IMR-90 (cell line): ENCODE results near the gene CCDC148. TPM values are rescaled to one million over a fixed set of nuclear protein-coding genes. Genes with fewer than 3 reads are reported as not detected.

Source experiments
- ATAC-seq: fragments of 200-7000 bp; cut with Tn5 transposase; 2 replicates; pipeline ENCODE4 v1.9.1; 2020; ENCODE audit warnings: low read depth, mild to moderate bottlenecking, moderate library complexity
- BruUV-seq: library from RNA; stranded (reverse); fragments of 400-500 nt; replicated peaks from 2 replicates; lab custom pipeline; 2021; lab: Mats Ljungman, UMichigan
- CTCF ChIA-PET: fragments of 300-600 bp; formaldehyde crosslinking; extraction: SDS; loops from one replicate; lab custom pipeline; 2021; ENCODE audit warnings: antibody characterized with exemption; lab: Yijun Ruan, JAX
- POLR2A ChIA-PET: fragments of 300-600 bp; sonication (Branson Sonifier 250); formaldehyde crosslinking; loops from one replicate; lab custom pipeline; 2022; ENCODE audit warnings: antibody characterized with exemption; ENCODE audit not compliant: unreplicated experiment; lab: Charles Lee
- DNase-seq: peaks from one replicate; pipeline ENCODE4 v3.0.0; 2013
- H2AFZ ChIP-seq: replicated peaks from 2 replicates; pipeline ENCODE3; 2013; ENCODE audit warnings: low read length, mild to moderate bottlenecking; ENCODE audit not compliant: poor library complexity
- H2AK5ac ChIP-seq: 2 replicates; pipeline ENCODE4 v1.6.1; 2013; ENCODE audit warnings: low read depth, low read length, inconsistent platforms
- H2AK9ac ChIP-seq: replicated peaks from 2 replicates; pipeline ENCODE3; 2013; ENCODE audit warnings: mild to moderate bottlenecking, low read depth, low read length, moderate library complexity; ENCODE audit not compliant: poor library complexity
- H2BK120ac ChIP-seq: 2 replicates; pipeline ENCODE4 v1.6.1; 2013; ENCODE audit warnings: low read depth, low read length, inconsistent platforms
- H2BK15ac ChIP-seq: 3 replicates; pipeline ENCODE4 v1.6.1; 2013; ENCODE audit warnings: low read depth, low read length, inconsistent platforms
- H2BK20ac ChIP-seq: 2 replicates; pipeline ENCODE4 v1.6.1; 2013; ENCODE audit warnings: low read depth, mild to moderate bottlenecking, inconsistent platforms, low read length, moderate library complexity
- H2BK5ac ChIP-seq: 2 replicates; pipeline ENCODE4 v1.6.1; 2013; ENCODE audit warnings: mild to moderate bottlenecking, low read depth, low read length, inconsistent platforms; ENCODE audit not compliant: poor library complexity, severe bottlenecking
- H3K14ac ChIP-seq: replicated peaks from 2 replicates; pipeline ENCODE4 v1.6.1; 2013; ENCODE audit warnings: low read depth, low read length, inconsistent platforms
- H3K18ac ChIP-seq: 2 replicates; pipeline ENCODE4 v1.6.1; 2013; ENCODE audit warnings: low read depth, low read length, control low read depth
- H3K23ac ChIP-seq: 2 replicates; pipeline ENCODE4 v1.6.1; 2013; ENCODE audit warnings: low read depth, low read length, inconsistent platforms
- H3K27ac ChIP-seq: 2 replicates; pipeline ENCODE4 v1.5.1; 2013; ENCODE audit warnings: mild to moderate bottlenecking, control low read depth, low read length; ENCODE audit not compliant: insufficient read depth
- H3K27me3 ChIP-seq: 2 replicates; pipeline ENCODE4 v1.6.1; 2013; ENCODE audit warnings: low read length; ENCODE audit not compliant: control insufficient read depth, insufficient read depth
- H3K36me3 ChIP-seq: 2 replicates; pipeline ENCODE4 v1.6.1; 2013; ENCODE audit warnings: low read length, mixed read lengths; ENCODE audit not compliant: control insufficient read depth, insufficient read depth
- H3K4ac ChIP-seq: 2 replicates; pipeline ENCODE4 v1.6.1; 2013; ENCODE audit warnings: low read depth, low read length, inconsistent platforms
- H3K4me1 ChIP-seq: 2 replicates; pipeline ENCODE4 v1.6.1; 2013; ENCODE audit warnings: low read length, mixed read lengths; ENCODE audit not compliant: control insufficient read depth, insufficient read depth
- H3K4me2 ChIP-seq: 2 replicates; pipeline ENCODE4 v1.6.1; 2013; ENCODE audit warnings: low read depth, mild to moderate bottlenecking, control low read depth, low read length, moderate library complexity
- H3K4me3 ChIP-seq: 2 replicates; pipeline ENCODE4 v1.5.1; 2013; ENCODE audit warnings: low read depth, mild to moderate bottlenecking, control low read depth, low read length, moderate library complexity; ENCODE audit not compliant: insufficient read depth
- H3K56ac ChIP-seq: 2 replicates; pipeline ENCODE4 v1.6.1; 2013; ENCODE audit warnings: low read length, inconsistent platforms; ENCODE audit not compliant: insufficient read depth; ENCODE audit errors: extremely low read depth
- H3K79me1 ChIP-seq, 2 experiments: 2 replicates each; pipeline ENCODE4 v1.6.1; 2013; ENCODE audit warnings: low read length in 2 of 2, inconsistent platforms in 1 of 2, low read depth in 1 of 2
- H3K9ac ChIP-seq: 2 replicates; pipeline ENCODE4 v1.6.1; 2013; ENCODE audit warnings: low read depth, low read length, control low read depth
- H3K9me1 ChIP-seq: 2 replicates; pipeline ENCODE4 v1.6.1; 2013; ENCODE audit warnings: low read length, inconsistent platforms; ENCODE audit not compliant: insufficient read depth
- H3K9me3 ChIP-seq: 2 replicates; pipeline ENCODE4 v1.6.1; 2013; ENCODE audit warnings: low read length; ENCODE audit not compliant: control insufficient read depth, insufficient read depth
- H4K20me1 ChIP-seq: 2 replicates; pipeline ENCODE4 v1.6.1; 2013; ENCODE audit warnings: low read length, inconsistent platforms; ENCODE audit not compliant: insufficient read depth
- H4K5ac ChIP-seq: 2 replicates; pipeline ENCODE4 v1.6.1; 2013; ENCODE audit warnings: mild to moderate bottlenecking, low read depth, low read length, control low read depth
- H4K8ac ChIP-seq, 2 experiments: 2 replicates each; pipeline ENCODE4 v1.6.1; 2013; ENCODE audit warnings: low read depth in 2 of 2, low read length in 2 of 2, control low read depth in 1 of 2, inconsistent platforms in 1 of 2
- H4K91ac ChIP-seq: 2 replicates; pipeline ENCODE4 v1.6.1; 2013; ENCODE audit warnings: low read depth, low read length, inconsistent platforms; ENCODE audit not compliant: insufficient read depth
- BHLHE40 ChIP-seq: fragments of 150-350 bp; IDR thresholded peaks from 2 replicates; pipeline ENCODE4 v1.6.1; 2016; ENCODE audit warnings: mild to moderate bottlenecking, low read depth, low read length
- CEBPB ChIP-seq: IDR thresholded peaks from 2 replicates; pipeline ENCODE4 v1.6.1; 2012; ENCODE audit warnings: low read depth, low read length, improper control_type of control experiment
- CHD1 ChIP-seq: IDR thresholded peaks from 2 replicates; pipeline ENCODE4 v1.6.1; 2012; ENCODE audit warnings: low read depth, low read length, improper control_type of control experiment
- FOS ChIP-seq: fragments of 150-350 bp; IDR thresholded peaks from 2 replicates; pipeline ENCODE4 v1.6.1; 2016; ENCODE audit warnings: low read depth, low read length
- MAZ ChIP-seq: IDR thresholded peaks from 2 replicates; pipeline ENCODE4 v1.6.1; 2012; ENCODE audit warnings: low read depth, mild to moderate bottlenecking, low read length, improper control_type of control experiment, moderate library complexity, borderline replicate concordance
- MXI1 ChIP-seq: IDR thresholded peaks from 2 replicates; pipeline ENCODE4 v1.6.1; 2012; ENCODE audit warnings: low read depth, mild to moderate bottlenecking, low read length, moderate library complexity, borderline replicate concordance
- NFE2L2 ChIP-seq: fragments of 150-350 bp; IDR thresholded peaks from 2 replicates; pipeline ENCODE4 v1.6.1; 2016; ENCODE audit warnings: low read depth, mild to moderate bottlenecking, low read length
- RAD21 ChIP-seq: IDR thresholded peaks from 2 replicates; pipeline ENCODE4 v1.6.1; 2012; ENCODE audit warnings: low read length, improper control_type of control experiment
- RFX5 ChIP-seq: IDR thresholded peaks from 2 replicates; pipeline ENCODE4 v1.8.0; 2012; ENCODE audit warnings: low read depth, mild to moderate bottlenecking, low read length, moderate library complexity
- SMC3 ChIP-seq: fragments of 150-350 bp; IDR thresholded peaks from 2 replicates; pipeline ENCODE4 v1.6.1; 2016; ENCODE audit warnings: low read depth, mild to moderate bottlenecking, antibody characterized with exemption, low read length, moderate library complexity
- WGBS, 2 experiments: methylation state at CpG; one replicate each; pipeline versions ENCODE4 v1.1.5 to v1.1.7; 2013; ENCODE audit warnings: missing lambda C conversion rate in 2 of 2; ENCODE audit not compliant: insufficient read length in 1 of 2; ENCODE audit errors: extremely low coverage in 2 of 2; 5-methylcytosine and 5-hydroxymethylcytosine counted together
- dilution Hi-C: fragments of 300-500 bp; cut with HindIII; formaldehyde crosslinking; loops from one replicate; pipeline ENCODE4 v1.14.3; 2018; ENCODE audit warnings: low sequenced_read_pairs; ENCODE audit not compliant: unreplicated experiment
- in situ Hi-C: fragments of 300-500 bp; cut with MboI; formaldehyde crosslinking; loops from 3 replicates; pipeline ENCODE4 v1.14.3; 2019; ENCODE audit warnings: low sequenced_read_pairs, inconsistent platforms, mixed read lengths
- intact Hi-C: fragments of 100-400 bp; cut with micrococcal nuclease; formaldehyde crosslinking; loops from 2 replicates; pipeline ENCODE4 v1.10.0; 2022
- polyA plus RNA-seq, 3 experiments: library from polyadenylated mRNA; depleted of rRNA; stranded (reverse); fragments of >200 nt; gene quantifications; 2 replicates each; pipeline ENCODE4 v1.2.3, GENCODE V29; 2012; ENCODE audit warnings: low replicate concordance in 1 of 3
- total RNA-seq: library from RNA; depleted of rRNA; stranded (reverse); fragments of >200 nt; gene quantifications from 2 replicates; pipeline ENCODE4 v1.2.3, GENCODE V29; 2012
- TF ChIP-seq, protein P1 (sequence below): conservative IDR thresholded peaks from 2 replicates; pipeline ENCODE4 v1.5.1; 2012; ENCODE audit warnings: mild to moderate bottlenecking, low read depth, low read length, improper control_type of control experiment
- TF ChIP-seq, protein P2 (sequence below): fragments of 150-350 bp; IDR thresholded peaks from 2 replicates; pipeline ENCODE4 v1.6.1; 2016; ENCODE audit warnings: low read depth, mild to moderate bottlenecking, low read length, moderate library complexity, borderline replicate concordance
- TF ChIP-seq, protein P3 (sequence below): fragments of 150-350 bp; IDR thresholded peaks from 2 replicates; pipeline ENCODE4 v1.6.1; 2017; ENCODE audit warnings: mild to moderate bottlenecking, antibody characterized with exemption, low read length, low read depth

Gene CCDC148
- total and polyA plus RNA-seq, 2 of the 4 experiments (the other 2 are of a cell fraction): 0.18 to 0.31 TPM

DNA sequence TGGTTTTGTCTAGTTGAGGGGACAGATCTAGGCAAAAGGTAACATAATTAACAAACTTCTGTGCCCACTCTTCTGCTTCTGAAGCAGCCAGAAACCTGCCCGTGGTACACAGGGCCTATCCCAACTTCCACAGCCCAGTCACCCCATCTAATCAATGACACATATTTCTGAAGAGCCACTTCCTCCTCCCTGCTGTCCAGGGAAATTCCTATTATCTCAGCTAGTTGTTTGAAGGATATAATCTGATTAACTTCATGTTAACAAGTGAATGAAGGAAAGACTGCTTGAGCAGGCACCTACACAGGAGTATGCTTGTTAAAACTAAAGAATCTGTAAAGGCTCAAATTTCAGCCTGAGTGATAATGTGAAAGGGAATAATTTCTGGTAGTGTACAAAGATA lies 61.4 kb downstream of the CCDC148 start:
- Histone ChIP-seq H3K4me2 (peak overlapping the region; percentile 65; the same call in 1 of the 2 replicates), H3K9ac (no peak overlapping the region), H3K4ac (no peak overlapping the region), H2AK9ac (no peak overlapping the region), H4K20me1 (no peaks in the 10 kb centered on the region), H3K36me3 (no peaks in the 10 kb centered on the region), H4K8ac (no peak overlapping the region), H3K18ac (no peak overlapping the region; the same call in 1 of the 2 replicates), H3K27ac (no peak overlapping the region), H2AK5ac (no peak overlapping the region), H3K14ac (no peak overlapping the region), H2BK5ac (no peak overlapping the region), H3K4me3 (no peak overlapping the region), H2BK120ac (no peak overlapping the region), H3K79me1 (no peaks in the 10 kb centered on the region), H3K4me1 (no peaks in the 10 kb centered on the region), H4K91ac (no peak overlapping the region), H3K23ac (no peak overlapping the region), H4K5ac (no peak overlapping the region), H3K9me1 (no peaks in the 10 kb centered on the region), H3K27me3 (no peaks in the 10 kb centered on the region), H2BK20ac (no peak overlapping the region), H3K56ac (no peak overlapping the region), H2AFZ (no peak overlapping the region), H3K9me3 (no peaks in the 10 kb centered on the region), H2BK15ac (no peak overlapping the region)
- CTCF ChIA-PET: no interaction called here
- POLR2A ChIA-PET: no interaction called here
- intact Hi-C loops: no loop called here
- no CpG with 5 or more reads among the region's 1 CpG for WGBS, 2 experiments
- in situ Hi-C loops: no loop called here
- DNase-seq (no peak), ATAC-seq (peak; percentile 24; the same call in 1 of the 2 replicates)
- BruUV-seq: no TSS peak
- dilution Hi-C loops: no loop called here
- TF ChIP-seq SMC3 (no peak), NFE2L2 (no peak), MAZ (no peak), CEBPB (no peak), RAD21 (no peak), MXI1 (no peak), CHD1 (no peak), FOS (no peak), BHLHE40 (no peak), RFX5 (no peak)
- TF ChIP-seq, protein P1, sequence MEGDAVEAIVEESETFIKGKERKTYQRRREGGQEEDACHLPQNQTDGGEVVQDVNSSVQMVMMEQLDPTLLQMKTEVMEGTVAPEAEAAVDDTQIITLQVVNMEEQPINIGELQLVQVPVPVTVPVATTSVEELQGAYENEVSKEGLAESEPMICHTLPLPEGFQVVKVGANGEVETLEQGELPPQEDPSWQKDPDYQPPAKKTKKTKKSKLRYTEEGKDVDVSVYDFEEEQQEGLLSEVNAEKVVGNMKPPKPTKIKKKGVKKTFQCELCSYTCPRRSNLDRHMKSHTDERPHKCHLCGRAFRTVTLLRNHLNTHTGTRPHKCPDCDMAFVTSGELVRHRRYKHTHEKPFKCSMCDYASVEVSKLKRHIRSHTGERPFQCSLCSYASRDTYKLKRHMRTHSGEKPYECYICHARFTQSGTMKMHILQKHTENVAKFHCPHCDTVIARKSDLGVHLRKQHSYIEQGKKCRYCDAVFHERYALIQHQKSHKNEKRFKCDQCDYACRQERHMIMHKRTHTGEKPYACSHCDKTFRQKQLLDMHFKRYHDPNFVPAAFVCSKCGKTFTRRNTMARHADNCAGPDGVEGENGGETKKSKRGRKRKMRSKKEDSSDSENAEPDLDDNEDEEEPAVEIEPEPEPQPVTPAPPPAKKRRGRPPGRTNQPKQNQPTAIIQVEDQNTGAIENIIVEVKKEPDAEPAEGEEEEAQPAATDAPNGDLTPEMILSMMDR: no peak
- TF ChIP-seq, protein P2, sequence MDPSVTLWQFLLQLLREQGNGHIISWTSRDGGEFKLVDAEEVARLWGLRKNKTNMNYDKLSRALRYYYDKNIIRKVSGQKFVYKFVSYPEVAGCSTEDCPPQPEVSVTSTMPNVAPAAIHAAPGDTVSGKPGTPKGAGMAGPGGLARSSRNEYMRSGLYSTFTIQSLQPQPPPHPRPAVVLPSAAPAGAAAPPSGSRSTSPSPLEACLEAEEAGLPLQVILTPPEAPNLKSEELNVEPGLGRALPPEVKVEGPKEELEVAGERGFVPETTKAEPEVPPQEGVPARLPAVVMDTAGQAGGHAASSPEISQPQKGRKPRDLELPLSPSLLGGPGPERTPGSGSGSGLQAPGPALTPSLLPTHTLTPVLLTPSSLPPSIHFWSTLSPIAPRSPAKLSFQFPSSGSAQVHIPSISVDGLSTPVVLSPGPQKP: no peak
- TF ChIP-seq, protein P3, sequence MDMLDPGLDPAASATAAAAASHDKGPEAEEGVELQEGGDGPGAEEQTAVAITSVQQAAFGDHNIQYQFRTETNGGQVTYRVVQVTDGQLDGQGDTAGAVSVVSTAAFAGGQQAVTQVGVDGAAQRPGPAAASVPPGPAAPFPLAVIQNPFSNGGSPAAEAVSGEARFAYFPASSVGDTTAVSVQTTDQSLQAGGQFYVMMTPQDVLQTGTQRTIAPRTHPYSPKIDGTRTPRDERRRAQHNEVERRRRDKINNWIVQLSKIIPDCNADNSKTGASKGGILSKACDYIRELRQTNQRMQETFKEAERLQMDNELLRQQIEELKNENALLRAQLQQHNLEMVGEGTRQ: no peak
